Measurements from ENCODE around the gene RNF222. TPM values are rescaled to one million over a fixed set of nuclear protein-coding genes. Genes with fewer than 3 reads are reported as not detected.

Gene RNF222
- total RNA-seq, 4 donors from 2014 or later: not detected

- DNase-seq (ENCODE audit: low spot score): no peak
- TF ChIP-seq, protein P1, sequence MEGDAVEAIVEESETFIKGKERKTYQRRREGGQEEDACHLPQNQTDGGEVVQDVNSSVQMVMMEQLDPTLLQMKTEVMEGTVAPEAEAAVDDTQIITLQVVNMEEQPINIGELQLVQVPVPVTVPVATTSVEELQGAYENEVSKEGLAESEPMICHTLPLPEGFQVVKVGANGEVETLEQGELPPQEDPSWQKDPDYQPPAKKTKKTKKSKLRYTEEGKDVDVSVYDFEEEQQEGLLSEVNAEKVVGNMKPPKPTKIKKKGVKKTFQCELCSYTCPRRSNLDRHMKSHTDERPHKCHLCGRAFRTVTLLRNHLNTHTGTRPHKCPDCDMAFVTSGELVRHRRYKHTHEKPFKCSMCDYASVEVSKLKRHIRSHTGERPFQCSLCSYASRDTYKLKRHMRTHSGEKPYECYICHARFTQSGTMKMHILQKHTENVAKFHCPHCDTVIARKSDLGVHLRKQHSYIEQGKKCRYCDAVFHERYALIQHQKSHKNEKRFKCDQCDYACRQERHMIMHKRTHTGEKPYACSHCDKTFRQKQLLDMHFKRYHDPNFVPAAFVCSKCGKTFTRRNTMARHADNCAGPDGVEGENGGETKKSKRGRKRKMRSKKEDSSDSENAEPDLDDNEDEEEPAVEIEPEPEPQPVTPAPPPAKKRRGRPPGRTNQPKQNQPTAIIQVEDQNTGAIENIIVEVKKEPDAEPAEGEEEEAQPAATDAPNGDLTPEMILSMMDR (IDR thresholded peaks at IDR 0.05): no peak
- ATAC-seq (ENCODE audit: low FRiP score): no peak
These were observed 5.4 kb downstream of the RNF222 start for GRCh38 chr17:8392274-8392673.

DNA sequence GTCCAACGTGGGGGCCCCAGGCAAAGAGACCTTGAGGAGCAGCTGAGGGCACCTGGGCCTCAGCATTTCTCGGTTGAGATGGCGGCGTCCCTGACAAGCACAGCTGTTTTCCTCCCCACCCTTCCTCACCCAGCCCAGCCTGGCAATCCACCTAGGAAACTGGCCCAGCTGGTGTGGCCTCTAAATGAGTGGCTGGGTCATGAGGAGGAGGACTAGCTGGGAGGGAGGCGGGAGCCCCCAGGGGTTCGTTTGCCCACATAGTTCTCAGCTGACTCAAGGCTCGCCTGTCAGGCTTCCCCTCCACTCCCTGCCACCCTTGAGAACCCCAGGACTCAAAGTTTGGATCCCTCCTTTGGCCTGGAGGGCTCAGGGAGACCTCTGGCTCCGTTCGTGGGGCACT is 5.9 kb downstream of the RNF222 start:
- no peak for ATAC-seq (ENCODE audit: low FRiP score)
- DNase-seq (ENCODE audit: low spot score): no peak
- TF ChIP-seq, protein P1 (IDR thresholded peaks at IDR 0.05): no peak

DNA sequence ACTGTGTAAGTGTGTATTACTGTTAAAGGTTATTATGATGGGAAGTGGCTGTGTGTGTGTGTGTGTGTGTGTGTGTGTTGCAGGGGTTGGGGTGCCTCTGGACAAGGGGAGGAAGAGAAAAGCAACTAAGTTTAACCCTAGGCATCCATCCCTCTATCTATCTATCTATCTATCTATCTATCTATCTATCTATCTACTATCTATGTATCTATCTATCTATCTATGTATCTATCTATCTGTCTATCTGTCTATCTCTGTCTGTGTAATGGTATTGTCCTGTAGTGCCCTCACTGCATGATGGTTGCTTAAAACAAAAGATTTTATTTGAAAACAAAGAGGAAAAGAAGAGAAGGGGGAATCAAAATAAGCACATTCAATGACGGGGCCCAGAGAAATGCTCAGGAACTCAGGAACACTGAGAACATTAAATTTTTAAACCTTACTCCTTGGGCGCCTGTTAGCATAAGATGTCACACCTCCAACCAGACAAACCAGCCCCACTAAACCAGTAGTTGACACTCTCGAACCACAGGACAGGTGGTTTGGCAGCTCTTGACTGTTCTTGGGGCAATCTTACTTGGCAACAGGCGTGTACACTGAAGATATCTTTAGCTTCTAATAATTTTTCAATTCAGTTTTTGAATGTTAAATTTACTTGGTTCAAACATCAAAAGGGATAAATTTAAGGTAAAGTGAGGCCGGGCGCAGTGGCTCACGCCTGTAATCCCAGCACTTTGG is 9.5 kb downstream of the RNF222 start:
- TF ChIP-seq, protein P1 (IDR thresholded peaks at IDR 0.05): no peak
- DNase-seq (ENCODE audit: low spot score) (no peak), ATAC-seq (ENCODE audit: low FRiP score) (no peak)

GRCh38 chr17:8386841-8387240 is 10.8 kb downstream of the RNF222 start:
- TF ChIP-seq, protein P1 (IDR thresholded peaks at IDR 0.05): no peak
- no peak for ATAC-seq (ENCODE audit: low FRiP score)
- no peak for DNase-seq (ENCODE audit: low spot score)

- no peak for DNase-seq (ENCODE audit: low spot score)
- TF ChIP-seq, protein P1 (IDR thresholded peaks at IDR 0.05): no peak
These were observed 12.7 kb downstream of the RNF222 start for GRCh38 chr17:8384801-8385378.

DNA sequence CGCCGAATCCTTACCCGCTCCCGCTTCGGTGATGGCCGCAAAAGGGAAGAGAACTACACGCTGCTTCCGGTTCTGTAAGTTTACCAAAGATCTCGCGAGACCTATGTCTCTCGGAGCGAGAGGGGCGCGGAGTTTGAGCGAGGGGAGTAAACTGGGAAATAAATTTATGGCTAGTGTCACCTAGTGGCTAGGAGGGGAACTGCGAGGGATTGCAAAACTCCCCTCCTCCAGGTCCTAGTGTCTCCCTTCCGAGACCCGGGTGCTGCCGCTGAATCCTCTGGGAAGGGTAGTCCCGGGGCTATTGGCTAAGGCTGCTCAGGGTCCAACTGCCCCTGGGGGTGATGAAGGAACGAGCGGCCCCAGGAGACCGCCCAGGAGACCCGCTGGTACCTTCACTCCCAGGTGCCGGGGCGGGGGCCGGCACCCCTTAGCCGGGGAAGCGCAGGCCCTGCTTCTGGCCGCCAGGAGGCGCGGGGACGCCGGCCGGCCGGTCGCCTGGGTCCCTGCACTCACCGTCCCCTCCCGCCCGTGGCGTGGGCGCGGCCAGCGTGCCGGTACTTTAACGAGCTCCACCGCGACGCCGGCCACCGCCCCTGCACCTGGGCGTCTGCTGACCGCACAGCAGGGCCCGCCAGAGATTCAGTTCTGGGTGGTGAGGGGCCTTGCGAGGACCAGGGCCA is 14.3 kb downstream of the RNF222 start, which contains the start of gene RPL26:
Gene RPL26 (minus strand): TSS at position 51 of the 680 bp plus-strand sequence. CDS start 883 bp downstream, outside the sequence.
- TF ChIP-seq, protein P1 (IDR thresholded peaks at IDR 0.05): peak in 2 of 3 donors; percentile 98 to 99
- ATAC-seq (ENCODE audit: low FRiP score): peak; percentile 94
- peak; percentile 89 for DNase-seq (ENCODE audit: low spot score)

More at GRCh38 chr17:8384801-8385378, 12.7 kb downstream of the RNF222 start:
- ATAC-seq (ENCODE audit: low FRiP score): no peak

Measured in omental fat pad (tissue), 4 donors.